Suppressor macrophage (primary cell): ENCODE data around the gene KRT6B.
A peak's percentile ranks its signal among the peaks of the same experiment; 100 is the strongest.
"Not testable (repeated sequence)": the region's sequence is repeated elsewhere in the genome, so short reads cannot be mapped to it uniquely, and the experiment has no call there.

Experiments used
- DNase-seq, 4 experiments: peaks; one replicate each; pipeline ENCODE4 v3.0.0-alpha.2; 2020 to 2022

The KRT6B gene

GRCh38 chr12:52469853-52470252 is 17.9 kb upstream of the KRT6B start:
- DNase-seq, result no peak

- no peak for DNase-seq
These were observed 13.0 kb upstream of the KRT6B start for GRCh38 chr12:52464897-52465296.

GRCh38 chr12:52461693-52462092 is 9.7 kb upstream of the KRT6B start:
- no peak for DNase-seq

GRCh38 chr12:52458861-52459260 is 6.9 kb upstream of the KRT6B start:
- no peak for DNase-seq

- peak in 3 of 4 experiments; percentile 13 to 61 (median 47) for DNase-seq
These were observed 3.9 kb upstream of the KRT6B start for GRCh38 chr12:52455821-52456220.

GRCh38 chr12:52454411-52455201 is 2.7 kb upstream of the KRT6B start:
- DNase-seq, result no peak

- peak in 2 of 4 experiments; percentile 8 to 13 for DNase-seq
These were observed 3.7 kb downstream of the KRT6B start for GRCh38 chr12:52448228-52448627.

GRCh38 chr12:52447196-52447595 is 4.8 kb downstream of the KRT6B start:
- not testable (repeated sequence) for DNase-seq

GRCh38 chr12:52446367-52447045 is 5.4 kb downstream of the KRT6B start:
- no peak for DNase-seq

- no peak for DNase-seq
These were observed 6.1 kb downstream of the KRT6B start for GRCh38 chr12:52445876-52446275.

- no peak for DNase-seq
These were observed 7.0 kb downstream of the KRT6B start for GRCh38 chr12:52444647-52445595.

GRCh38 chr12:52443966-52444365 is 8.0 kb downstream of the KRT6B start:
- no peak for DNase-seq

GRCh38 chr12:52442600-52443061 is 9.3 kb downstream of the KRT6B start:
- no peak for DNase-seq

- no peak for DNase-seq
These were observed 10.5 kb downstream of the KRT6B start for GRCh38 chr12:52441320-52441911.

GRCh38 chr12:52440821-52441319 is 11.1 kb downstream of the KRT6B start:
- no peak for DNase-seq

GRCh38 chr12:52439845-52440244 is 12.1 kb downstream of the KRT6B start:
- no peak for DNase-seq

GRCh38 chr12:52439420-52439819 is 12.5 kb downstream of the KRT6B start:
- DNase-seq, result no peak

GRCh38 chr12:52438305-52439301 is 13.3 kb downstream of the KRT6B start:
- DNase-seq, result no peak

- DNase-seq, result no peak
These were observed 14.4 kb downstream of the KRT6B start for GRCh38 chr12:52437508-52437907.

- DNase-seq, result no peak
These were observed 15.0 kb downstream of the KRT6B start for GRCh38 chr12:52436828-52437474.
